Central memory CD4-positive, alpha-beta T cell (primary cell): ENCODE data around the gene MRRF.
"Not testable (repeated sequence)": the region's sequence is repeated elsewhere in the genome, so short reads cannot be mapped to it uniquely, and the experiment has no call there.

ENCODE experiments used
- DNase-seq: peaks from one replicate; pipeline ENCODE4 v3.0.0; 2022

Gene MRRF

DNA sequence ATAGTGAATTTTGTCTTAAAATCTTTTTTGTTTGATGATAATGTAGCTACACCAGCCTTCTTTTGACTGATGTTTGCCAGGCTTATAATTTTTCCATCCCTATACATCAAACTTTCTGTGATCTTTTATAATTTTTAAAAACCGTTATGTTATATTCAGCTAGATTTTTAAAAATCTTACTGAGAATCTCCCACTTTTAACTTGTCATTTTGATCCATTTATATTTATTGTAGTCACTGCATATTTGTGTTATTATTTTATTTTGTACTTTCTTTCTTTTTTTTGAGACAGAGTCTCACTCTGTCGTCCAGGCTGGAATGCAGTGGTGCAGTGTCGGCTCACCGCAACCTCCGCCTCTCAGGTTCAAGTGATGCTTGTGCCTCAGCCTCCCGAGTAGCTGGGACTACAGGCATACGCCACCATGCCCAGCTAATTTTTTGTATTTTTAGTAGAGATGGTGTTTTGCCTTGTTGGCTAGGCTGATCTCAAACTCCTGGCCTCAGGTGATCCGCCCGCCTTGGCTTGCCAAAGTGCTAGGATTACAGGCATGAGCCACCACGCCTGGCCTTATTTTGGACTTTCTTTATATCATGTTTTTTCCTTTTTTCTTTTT is 12.7 kb downstream of the MRRF start:
- no peak for DNase-seq

DNA sequence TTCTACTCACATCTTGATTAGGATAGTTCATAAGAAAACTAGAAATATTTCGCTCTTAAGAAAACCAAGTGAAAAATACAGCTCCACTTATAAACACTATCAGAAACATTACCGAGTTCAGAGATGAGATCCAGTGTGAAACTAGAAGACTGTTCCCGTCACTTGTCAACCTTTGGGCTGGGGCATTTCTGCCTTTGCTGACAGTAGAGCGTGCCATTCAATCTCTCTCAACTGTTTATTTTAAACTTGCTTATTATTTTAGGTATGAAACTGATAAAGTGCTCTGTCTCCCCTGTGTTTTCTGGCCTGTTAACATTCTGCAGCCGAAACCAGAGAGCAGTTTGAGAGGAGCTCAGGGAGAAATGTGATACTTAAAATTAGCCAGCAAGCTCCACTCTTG is 16.7 kb downstream of the MRRF start:
- DNase-seq: no peak

DNA sequence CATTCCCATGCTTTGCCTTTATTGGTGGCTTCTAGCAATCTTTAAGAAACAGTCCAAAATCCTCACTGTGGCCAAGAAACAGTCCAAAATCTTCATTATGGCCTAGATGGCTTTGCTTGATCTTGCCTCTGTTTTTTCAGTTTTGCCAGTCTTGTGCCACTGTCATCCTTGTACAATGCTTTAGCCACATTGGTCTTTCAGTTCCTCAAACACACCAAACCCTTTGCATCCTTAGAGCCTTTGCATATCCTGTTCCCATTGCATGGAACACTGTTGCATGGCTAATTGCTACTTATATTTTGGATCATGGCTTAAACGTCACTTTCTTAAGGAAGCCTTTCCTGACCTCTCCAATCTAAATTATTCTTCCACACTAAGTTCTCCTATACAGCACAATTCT is 22.1 kb downstream of the MRRF start:
- DNase-seq: no peak

DNA sequence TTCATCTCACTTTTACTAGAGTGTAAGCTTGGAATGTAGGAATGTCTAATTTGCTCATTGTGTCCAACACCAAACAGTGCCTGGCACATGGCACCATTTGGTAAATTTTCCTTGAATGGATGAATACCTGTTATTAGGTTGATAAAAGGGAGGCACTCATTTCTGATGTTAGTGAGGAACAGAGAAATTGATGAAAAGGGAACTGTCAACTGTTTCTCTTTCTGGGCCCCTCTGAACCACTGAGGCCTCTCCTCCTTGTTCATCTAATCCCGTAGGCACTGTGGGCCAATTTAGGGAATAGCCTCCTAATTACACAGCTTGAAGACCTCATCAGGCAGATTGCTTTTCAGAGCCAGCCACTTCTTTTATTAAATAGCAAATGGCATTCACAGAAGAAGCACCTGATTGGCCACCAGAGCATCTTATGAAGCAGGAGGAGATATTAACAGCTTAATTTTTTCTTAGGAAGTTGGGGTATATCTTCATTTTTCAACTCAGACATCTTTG is 22.6 kb downstream of the MRRF start:
- DNase-seq: no peak

DNA sequence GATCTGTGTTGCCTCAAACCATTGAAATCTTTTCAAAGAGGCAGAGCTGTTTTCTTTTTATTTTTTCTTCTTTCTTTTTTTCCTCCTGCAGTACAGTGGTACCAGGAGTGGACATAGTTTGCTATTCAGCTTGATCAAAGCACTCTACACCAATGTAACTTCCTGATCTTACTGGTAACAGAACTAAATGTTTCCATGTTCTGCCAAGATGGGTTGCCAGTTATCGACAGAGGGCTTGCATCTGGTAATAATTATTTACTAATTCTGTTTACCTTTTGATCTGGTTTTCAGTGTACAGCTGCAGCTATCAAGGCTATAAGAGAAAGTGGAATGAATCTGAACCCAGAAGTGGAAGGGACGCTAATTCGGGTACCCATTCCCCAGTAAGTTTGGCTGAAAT is 26.8 kb downstream of the MRRF start:
- DNase-seq: no peak

DNA sequence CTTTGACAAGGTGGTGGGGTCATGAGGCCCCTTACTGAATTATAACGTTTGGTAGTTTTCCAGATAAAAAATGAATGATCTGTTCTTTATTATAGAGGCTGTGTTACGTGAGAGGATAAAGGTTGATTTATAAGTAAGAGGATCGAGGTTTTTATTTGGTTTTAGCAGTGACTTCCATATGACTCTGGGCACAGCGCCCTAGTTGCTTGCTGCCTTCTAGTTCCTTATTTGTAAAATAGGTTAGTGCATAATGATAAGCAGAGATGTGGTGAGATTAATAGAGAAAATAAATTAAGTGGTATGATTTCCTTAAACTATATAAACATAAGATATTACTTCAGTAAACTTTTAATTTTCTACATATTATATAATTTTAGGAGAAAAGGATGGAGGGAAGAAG is 29.8 kb downstream of the MRRF start:
- DNase-seq: no peak

DNA sequence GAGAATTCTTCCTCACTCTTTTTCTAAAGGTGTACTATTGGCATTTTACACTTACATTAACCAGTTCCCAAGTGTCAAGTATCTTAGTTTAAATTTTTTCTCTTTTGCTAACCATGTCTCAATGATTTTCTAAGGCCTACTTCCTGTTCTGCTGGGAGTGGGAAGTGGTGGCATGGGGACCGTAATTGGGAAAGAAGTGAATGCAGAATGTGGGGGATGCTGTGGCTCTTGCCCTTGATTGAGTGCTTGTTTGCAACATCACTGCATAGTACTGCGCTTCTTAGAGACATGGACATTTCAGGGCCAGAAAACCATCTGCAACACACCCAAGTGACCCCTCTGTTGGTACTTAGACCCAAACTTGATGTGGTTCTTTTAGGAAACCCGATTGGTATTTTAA is 32.8 kb downstream of the MRRF start:
- no peak for DNase-seq

DNA sequence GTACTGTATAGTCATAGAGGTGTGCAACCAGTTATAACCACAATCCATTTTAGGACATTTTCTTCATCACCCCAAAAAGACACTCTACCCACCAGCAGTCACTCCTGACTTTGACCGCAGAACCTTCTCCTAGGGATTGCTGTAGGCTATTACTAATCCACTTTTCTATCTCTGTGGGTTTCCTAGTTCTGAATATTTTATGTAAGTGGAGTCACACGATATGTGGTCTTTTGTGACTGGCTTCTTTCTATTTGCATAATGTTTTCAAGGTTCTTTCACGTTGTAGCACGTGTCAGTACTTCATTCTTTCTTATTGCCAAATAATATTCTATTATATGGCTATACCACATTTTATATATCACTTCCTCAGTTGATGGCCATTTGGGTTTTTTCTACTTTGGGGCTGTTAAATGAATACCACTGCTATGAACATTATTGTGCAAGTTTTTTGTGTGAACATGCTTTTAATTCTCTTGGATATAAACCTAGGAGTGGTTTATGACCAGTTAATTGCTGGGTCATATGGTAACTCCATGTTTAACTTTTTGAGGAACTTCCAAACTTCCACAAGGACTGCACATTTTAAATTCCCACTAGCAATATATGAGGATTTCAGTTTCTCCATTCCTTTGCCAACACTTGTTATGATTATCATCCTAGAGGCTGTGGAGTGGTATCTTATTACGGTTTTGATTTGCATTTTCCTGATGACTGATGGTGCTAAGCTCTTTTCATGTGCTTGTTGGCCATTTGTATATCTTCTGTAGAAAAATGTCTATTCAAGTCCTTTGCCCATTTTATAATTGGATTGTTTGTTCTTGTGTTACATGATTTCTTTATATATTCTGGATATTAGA is 37.8 kb downstream of the MRRF start:
- DNase-seq: no peak

DNA sequence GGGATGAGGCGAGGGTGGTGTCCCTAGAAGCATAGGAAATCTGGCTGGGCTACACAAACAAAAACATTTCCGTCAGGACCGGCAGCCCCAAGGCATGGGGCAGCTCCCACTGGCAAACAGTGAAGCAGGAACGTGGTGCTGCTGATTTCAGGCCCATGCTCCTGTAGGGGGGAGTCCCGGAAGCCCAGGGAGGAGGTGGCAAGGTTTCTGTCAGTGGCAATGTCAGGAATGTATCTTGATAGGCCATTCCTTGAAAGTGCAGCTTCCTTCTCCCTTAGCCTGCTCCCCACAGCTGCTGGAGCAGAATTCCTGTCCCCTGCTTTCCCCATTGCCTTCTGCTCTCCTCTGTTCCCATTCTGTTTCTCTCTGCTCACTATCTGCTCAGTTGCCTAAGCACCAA is 42.4 kb downstream of the MRRF start:
- DNase-seq: no peak

DNA sequence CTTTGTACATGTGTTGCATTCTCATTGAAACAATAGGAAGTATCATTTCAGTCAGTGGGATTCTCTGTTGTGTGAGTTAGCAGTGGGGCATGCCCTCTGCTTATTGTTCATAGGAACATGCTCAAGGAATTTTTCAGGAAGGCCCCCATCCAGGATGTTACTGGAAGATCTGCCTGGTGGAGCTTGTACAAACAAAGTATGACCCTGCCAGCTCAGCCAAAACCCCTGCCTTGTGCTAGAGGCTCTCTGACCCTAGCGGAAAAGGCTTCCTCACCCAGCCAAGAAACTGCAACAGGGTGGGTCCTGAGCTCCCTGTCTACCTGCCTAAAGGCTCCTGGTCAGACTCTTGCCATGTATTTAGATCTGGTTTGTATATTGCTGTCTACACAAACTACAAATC is 43.2 kb downstream of the MRRF start:
- DNase-seq: no peak

DNA sequence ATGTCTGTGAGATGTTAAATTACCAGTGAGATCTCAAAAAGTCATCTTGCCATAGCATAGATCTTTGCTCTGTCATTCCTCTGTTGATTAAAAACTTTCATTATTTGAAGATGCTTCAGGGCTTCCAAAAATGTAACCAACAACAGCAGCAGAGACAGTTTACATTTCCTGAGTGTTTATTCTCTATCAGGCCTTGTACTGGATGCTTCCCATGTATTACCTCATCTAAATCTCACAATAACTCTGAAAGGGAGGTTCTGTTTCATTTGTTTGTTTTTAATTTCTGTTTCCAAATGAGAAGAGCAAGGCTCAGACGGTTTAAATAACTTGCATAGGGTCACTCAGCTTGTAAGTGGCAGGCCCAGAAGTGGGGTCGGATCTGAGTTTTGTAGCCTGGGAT is 45.2 kb downstream of the MRRF start:
- DNase-seq: no peak

DNA sequence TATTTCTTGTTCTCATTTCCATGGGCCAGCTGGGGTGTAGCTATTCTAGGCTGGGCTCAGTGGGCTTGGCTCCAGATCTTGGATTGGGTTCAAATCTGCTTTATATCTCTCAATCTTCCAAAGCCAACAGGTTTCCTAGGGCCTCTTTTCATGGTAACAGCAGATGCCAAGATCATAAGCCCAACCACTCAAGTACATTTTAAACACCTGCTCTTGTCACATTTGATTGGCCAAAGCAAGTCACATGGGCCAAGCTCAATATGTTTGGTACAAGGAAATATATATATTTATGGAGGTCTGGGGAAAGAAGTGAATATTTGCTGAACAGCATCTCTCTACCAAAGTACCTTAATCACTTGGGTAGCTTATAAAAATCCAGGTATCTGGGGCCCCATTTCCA is 49.5 kb downstream of the MRRF start:
- DNase-seq: no peak

DNA sequence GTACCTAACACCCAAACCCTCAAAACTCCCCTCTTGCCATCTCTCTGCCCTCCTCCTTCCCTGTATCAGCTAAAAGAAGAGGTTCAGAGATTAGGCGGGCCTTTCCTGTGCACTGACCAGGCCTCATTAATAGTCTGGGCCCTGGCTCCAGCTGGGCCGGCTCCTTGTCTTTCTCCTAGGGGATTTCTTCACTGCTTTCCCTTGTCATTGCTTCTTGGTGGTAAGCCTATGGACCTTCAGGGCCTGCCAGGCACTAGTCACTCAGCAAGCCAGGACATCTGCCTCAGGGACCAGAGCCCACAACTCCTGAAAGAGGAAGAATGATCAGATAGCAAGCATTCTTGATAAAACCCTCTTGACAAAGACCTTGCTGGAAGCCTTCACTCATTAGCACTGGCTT is 50.9 kb downstream of the MRRF start:
- DNase-seq: no peak

DNA sequence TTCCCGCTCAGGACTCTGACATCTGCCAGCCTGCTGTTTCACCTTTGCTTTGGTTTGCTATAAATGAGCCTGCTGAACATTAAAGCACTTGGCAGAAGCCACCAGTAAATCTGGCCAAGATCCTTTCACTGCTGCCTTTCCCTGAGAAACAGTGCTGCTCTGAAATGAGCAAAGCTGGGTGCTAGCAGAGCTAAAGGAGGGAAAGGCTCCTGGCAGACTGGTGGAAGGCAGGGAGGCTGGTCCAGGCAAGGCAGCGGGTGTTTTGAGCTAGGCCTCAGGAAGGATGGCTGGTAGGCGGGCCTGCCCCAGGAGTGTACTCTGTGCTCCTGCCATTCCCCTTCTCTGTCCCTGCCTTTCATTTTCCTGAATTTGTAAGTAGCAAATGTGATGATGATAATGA is 53.6 kb downstream of the MRRF start:
- DNase-seq: no peak

DNA sequence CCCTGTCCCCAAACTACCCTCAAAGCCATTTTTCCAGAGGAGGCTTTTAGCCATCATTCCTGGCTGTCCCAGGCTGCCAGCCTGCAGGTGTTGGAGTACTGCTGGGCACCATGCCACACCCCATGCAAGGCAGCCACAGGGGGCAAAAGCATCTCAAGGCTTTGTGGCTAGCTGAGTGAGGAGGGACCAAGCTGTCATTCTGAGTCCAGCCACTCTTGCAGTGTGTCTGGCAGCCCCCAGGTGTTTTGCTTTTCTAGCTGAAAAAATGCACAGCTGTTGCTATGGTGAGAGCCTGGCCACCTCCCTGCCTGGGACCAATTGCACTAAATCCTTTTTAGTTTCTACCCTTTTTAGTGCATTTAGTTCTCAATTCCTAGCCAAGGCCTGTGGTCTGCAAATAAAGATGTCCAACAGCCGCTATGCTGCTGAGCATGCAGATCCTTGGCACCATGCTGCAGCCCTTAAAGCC is 55.8 kb downstream of the MRRF start:
- no peak for DNase-seq

DNA sequence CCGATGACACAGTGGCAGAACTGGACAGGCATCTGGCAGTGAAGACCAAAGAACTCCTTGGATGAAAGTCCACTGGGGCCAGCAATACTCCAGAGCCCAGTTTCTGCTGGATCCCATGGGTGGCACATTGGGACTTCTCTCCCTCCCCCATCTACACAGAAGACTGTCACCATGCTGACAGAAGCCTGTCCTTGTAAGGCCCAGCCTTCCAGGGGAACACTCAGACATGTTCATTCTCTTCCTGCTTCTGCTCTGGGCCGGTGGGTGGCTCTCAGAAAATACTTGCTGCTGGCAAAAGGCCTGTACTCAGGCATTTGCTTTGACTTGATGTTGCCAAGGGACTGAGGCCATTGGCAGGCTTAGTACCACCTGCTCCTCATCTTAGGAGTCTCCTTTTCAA is 57.9 kb downstream of the MRRF start:
- no peak for DNase-seq

DNA sequence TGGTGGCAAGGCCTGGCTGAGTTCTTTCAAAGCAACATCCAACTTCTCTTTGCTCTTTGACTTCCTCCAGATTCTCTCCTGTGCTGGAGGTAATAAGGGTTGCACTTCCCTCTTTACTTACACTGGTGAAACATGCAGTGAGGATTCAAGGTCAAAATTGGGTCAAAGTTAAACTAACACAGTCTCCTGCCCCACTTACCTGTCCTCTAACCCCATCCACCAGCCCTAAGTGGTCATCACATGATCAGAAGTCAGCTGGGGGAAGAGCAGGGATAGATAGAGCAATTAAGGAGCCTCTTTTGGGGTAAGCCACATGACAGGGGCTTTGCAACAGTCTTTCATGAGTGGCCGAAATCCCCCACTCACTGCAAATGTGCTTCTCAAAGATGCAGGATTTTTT is 60.0 kb downstream of the MRRF start:
- not testable (repeated sequence) for DNase-seq

DNA sequence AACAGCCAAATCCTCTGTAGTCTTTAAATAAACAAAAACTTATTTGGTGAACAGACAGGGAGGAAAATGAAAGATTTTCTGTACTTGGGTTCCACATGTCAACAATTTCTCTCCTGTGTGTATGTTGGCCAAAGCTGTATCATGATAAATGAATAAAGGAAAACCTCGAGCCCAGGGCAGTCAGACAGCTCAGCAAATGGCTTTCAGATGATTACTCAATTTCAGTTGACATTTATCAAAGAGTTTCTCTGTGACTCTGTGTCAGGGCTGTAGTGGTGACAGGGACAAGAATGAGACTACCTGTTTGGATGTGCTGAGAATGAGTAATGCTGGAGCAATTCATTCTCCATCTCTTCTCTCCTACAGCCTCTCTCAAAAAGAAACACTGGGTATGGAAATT is 60.4 kb downstream of the MRRF start:
- DNase-seq: no peak

DNA sequence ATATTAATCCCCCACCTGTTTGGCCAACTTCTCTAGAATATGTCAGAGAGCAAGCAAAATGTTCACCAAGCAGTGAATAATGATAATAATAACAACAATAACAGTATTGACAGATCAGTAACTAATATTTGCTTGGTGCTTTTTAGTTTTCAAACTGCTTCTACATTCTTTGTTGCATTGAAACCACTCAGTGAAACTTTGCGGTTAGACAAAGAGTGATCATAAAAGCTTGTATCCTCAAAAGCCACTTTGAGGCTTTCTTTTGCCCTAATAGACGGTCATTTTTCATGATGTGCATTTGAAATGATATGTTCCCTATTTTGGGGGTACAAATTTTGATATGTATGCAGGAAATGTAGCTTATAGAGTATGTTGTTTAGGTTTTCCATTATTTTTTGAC is 62.5 kb downstream of the MRRF start:
- DNase-seq: no peak

DNA sequence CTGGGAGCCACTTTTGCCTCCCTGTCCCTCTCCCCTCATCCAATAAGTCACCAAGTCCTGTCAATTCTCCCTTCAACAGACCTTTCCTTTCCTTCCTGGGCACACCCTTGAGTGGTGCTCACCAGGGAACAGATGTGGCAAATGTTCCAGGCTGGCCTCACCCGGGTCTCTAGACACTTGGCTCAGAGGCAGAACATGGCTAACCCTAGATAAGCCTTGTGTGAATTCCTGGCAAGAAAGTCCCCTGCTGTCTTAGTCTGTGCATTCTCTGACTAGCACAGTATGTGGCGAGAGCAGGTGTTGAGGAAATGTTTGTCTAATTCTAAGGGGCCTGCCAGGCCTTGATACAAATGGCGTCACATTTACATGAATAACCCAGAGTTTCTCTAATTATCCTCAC is 64.9 kb downstream of the MRRF start:
- DNase-seq: no peak

DNA sequence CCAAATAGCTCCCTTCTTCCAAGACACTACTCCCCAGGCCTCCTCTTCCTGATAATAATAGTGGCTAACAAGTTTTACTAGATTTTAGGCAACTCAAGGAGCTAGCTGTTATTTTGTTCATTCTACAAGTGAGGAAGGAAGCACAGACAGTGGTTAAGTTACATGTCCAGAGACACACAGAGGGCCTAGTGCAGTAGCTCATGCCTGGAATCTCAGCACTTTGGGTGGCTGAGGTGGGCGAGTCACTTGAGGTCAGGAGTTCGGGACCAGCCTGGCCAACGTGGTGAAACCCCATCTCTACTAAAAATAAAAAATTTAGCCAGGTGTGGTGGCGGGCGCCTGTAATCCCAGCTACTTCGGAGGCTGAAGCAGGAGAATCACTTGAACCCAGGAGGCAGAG is 65.8 kb downstream of the MRRF start:
- not testable (repeated sequence) for DNase-seq

DNA sequence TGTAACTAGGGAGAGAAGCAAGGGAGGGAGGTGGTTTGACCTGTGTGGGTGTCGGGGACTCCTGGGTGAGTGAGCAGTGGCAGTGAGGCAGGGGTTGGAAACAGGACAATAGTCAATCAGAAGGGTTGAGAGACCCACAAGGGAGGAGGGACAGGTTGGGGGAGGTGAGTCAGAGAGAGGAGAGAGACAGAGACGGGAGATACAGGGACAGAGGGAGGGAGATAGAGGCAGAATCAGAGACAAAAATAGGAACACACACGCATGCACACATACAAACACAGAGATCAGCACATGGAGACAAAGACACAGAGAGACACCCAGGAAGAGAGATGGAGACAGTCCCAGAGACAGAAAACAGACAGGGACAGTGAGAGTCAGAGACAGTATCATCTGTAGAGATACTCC is 66.8 kb downstream of the MRRF start:
- no peak for DNase-seq

DNA sequence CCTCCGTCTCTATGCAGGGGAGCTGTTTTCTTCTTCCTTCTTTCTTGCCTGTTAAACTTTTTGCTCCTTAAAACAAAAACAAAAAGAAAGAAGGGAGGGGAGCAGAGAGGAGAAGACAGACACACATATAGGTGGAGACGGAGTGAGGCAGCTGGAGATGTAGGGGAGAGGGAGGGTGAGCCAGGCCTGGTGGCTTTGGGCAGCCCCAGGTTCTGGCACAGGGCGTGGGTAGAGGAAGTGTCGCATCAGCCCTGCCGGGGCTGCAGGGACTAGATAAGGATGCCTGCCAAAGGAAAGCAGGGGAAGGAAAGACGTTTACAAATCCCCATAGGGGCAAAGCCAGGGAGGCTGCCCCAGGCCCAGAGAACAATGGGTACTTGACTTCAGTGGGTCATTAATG is 67.4 kb downstream of the MRRF start:
- no peak for DNase-seq

DNA sequence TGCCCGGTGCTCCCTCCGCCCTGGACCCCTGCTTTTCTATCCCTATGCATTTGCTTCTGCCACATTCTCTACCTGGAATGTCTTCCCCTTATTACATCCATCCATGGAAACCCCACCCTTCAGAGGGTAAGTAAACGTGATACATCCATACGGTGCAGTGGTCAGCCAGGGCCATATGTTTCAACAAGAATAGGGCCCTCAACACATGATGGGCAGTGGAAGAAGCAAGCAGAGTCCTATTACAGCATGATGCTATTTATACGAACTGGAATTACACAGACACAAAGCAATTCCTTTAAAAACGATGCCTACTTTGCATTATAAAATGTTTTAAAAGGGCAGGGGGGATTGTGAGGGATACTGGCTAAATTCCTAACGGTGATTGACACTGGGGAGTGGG is 68.0 kb downstream of the MRRF start:
- no peak for DNase-seq
